ENCODE results near the gene PERM1.
A peak's percentile ranks its signal among the peaks of the same experiment; 100 is the strongest.

The PERM1 gene

DNA sequence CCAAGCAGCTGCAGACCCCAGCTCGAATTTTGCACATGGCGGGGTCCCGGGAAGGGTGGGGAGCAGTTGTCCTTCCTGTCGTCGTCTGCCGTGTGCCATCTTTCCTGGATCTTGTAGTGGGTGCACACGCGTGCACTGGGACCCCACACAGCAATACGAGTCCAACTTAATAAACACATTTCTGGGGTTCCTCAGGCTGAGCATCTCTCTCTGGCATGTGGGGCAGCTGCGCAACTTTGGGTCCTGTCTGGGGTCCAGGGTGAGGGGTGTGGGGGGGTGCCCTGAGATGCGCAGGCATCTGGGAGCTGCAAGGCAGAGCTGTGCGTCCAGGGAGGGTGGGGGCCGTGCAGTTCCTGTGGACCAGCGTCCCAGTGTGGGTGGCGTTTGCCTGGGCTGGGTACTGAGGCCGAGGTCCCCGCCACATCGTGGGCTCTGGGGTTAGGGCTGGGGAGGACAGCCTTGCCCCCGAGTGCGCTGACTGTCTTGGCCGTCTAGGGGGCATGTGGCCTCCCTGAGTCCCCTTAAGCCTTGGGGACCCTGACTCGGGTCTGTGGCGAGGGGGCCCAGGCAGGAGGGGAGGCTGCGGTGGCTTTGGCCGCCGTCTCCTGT lies 16.3 kb downstream of the PERM1 start:
- no peak for DNase-seq (ENCODE audit: low read depth)

DNA sequence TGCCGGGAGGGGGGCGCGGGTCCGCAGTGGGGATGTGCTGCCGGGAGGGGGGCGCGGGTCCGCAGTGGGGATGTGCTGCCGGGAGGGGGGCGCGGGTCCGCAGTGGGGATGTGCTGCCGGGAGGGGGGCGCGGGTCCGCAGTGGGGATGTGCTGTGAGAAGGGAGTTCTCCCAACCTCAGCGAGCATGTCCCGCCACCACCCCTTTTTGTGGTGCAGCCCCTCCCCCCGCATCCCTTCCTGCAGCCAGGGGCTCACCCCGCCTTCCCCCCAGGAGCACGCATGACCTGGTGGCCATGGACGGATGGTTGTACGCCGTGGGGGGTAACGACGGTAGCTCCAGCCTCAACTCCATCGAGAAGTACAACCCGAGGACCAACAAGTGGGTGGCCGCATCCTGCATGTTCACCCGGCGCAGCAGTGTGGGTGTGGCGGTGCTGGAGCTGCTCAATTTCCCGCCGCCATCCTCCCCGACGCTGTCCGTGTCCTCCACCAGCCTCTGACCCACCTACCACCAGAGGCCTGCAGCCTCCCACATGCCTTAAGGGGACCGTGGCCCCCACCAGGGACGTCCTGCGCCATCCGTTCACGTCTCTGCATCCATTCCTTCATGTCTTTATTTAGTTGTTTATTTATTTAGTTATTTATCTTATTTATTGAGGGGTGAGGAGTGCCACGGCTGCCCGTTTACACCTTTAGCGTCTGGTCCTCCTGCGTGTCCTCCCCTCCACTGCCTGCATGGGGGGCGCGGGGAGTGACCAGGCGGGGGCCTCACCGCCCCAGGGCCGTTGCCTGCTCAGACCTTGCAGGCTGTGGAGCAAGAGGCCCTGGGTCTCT lies 17.0 kb downstream of the PERM1 start:
- DNase-seq (ENCODE audit: low read depth), result no peak

DNA sequence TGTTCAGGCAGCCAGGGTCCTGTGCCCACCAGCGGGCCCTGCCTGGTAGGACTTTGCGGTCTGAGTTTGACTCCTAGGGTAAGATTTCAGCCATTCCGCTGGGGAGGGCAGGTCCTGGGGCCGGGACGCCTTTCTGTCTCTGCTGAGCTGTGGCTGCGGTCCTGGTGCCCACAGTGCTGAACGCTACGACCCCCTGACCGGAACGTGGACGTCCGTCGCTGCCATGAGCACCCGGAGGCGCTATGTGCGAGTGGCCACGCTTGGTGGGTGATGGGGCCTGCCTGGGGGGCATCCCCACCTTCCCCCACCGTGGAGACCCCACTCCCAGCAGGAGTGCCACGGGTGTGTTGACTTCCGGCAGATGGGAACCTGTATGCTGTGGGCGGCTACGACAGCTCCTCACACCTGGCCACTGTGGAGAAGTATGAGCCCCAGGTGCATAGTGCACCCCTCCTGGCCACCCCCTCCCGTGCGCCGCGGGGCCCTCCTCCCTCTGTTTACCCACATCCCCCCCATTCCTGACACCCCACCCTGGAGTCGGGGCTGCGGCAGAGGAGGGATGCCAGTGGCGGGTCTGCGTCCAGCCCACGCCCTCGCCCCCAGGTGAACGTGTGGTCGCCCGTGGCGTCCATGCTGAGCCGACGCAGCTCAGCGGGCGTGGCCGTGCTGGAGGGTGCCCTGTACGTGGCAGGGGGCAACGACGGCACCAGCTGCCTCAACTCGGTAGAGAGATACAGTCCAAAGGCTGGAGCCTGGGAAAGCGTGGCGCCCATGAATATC lies 18.0 kb downstream of the PERM1 start:
- DNase-seq (ENCODE audit: low read depth), result no peak

DNA sequence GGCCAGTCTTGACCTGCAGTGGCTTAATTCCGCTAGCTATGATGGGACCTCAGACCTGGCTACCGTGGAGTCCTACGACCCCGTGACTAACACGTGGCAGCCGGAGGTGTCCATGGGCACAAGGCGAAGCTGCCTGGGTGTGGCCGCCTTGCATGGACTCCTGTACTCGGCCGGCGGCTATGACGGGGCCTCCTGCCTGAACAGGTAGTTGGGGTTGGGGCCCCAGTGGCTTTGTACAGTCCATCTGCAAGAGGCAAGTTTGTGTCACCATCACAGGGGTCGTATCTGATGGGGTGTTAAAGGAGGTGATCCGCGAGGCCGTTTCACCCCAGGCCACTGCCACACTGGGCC lies 18.6 kb downstream of the PERM1 start:
- DNase-seq (ENCODE audit: low read depth), result no peak

DNA sequence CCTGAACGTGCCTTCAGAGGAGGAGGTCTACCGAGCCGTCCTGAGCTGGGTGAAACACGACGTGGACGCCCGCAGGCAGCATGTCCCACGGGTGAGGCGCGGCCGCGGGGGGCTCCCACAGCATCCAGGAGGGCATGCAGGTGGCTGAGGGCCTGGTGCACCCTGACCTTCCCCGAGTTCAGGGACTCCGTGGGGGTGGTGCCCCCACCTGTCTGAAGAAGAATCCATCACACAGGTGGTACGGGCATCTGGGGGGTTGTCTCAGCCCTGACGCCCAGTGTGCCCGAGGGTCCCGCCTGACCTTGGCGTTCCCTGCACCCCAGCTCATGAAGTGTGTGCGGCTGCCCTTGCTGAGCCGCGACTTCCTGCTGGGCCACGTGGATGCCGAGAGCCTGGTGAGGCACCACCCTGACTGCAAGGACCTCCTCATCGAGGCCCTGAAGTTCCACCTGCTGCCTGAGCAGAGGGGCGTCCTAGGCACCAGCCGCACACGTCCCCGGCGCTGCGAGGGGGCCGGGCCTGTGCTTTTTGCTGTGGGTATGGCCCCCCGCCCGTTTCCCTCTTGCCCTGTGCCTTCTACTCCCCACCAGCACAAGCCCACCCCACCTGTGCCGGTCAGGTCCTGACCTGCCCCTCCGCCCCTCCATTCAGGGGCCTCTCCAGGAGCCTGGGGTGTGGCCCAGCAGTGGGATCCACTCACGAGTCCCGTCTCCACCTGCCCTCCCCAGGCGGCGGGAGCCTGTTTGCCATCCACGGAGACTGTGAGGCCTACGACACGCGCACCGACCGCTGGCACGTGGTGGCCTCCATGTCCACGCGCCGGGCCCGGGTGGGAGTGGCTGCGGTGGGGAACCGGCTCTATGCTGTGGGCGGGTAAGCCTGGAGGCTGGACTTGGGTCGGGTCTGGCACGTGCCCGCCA lies 19.3 kb downstream of the PERM1 start:
- no peak for DNase-seq (ENCODE audit: low read depth)

DNA sequence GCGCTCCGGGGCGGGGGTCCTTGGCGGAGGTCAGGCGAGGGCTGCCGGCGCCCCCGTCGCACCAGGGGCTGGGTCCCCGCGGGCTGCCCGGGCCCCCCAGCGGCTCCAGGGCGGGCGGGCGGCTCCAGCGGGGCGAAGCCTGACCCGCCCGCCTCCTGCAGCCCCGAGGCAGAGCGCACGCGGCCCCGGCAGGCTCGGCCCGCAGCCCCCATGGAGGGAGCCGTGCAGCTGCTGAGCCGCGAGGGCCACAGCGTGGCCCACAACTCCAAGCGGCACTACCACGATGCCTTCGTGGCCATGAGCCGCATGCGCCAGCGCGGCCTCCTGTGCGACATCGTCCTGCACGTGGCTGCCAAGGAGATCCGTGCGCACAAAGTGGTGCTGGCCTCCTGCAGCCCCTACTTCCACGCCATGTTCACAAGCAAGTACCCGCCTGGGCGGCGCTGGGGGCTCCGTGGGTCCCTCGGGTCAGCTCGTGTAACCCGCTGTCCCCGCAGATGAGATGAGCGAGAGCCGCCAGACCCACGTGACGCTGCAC lies 20.7 kb downstream of the PERM1 start:
- DNase-seq (ENCODE audit: low read depth), result no peak

DNA sequence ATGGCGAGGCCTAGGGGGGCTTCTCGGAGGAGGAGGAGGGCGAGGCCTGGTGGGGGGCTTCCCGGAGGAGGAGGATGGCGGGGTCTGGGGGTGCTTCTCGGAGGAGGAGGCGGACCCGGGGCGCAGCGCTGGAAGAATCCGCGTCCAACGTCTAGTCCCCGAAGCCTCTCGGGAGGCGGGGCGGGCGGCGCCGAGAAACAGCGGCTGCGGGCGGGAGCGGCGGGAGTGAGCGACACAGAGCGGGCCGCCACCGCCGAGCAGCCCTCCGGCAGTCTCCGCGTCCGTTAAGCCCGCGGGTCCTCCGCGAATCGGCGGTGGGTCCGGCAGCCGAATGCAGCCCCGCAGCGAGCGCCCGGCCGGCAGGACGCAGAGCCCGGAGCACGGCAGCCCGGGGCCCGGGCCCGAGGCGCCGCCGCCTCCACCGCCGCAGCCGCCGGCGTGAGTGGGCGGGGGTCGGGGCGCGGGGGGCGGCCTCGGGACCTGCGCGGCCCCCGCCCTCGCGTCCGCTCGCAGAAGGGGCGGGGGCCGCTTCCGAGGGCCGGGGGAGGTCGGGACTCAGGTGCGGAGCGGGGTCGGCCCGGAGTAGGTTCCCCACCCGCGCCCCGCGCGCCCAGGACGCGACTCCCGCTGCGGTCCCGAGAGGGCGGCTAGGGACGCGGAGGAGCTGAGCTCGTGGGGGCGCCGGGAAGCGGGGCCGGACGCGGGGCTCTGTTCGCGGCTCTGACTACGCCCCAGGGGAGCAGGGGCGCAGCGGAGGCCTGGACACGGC lies 21.3 kb downstream of the PERM1 start, which contains the start of gene KLHL17:
Gene KLHL17, plus strand, starts transcription at position 222 of the 769 bp plus-strand sequence. Its CDS starts 110 bp downstream, at position 332.
- peak; percentile 57 for DNase-seq (ENCODE audit: low read depth)

DNA sequence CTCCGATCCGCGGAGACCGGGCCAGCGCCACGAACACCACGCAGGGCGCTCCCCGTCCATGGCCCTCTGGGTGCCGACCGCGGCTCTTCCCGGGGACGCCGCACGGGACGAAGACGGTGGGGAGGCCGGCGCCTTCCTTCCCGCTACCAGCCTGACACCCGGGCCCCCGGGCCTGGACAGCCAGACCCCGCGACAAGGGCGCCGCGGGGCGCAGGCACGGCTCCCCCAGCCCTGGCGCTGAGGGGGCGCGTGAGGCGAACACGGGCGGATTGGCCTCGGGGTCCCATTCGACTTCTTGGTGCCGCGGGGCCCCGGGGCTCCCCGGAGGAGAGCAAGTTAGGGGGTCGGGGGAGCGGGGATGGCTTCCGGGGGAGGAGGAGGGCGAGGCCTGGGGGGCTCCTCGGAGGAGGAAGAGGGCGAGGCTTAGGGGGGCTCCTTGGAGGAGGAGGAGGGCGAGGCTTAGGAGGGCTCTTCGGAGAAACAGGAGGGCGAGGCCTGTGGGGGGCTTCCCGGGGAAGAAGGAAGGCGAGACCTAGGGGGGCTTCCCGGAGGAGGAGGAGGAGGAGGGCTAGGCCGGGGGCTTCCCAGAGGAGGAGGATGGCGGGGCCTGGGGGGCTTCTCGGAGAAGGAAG lies 22.0 kb downstream of the PERM1 start:
- no peak for DNase-seq (ENCODE audit: low read depth)

DNA sequence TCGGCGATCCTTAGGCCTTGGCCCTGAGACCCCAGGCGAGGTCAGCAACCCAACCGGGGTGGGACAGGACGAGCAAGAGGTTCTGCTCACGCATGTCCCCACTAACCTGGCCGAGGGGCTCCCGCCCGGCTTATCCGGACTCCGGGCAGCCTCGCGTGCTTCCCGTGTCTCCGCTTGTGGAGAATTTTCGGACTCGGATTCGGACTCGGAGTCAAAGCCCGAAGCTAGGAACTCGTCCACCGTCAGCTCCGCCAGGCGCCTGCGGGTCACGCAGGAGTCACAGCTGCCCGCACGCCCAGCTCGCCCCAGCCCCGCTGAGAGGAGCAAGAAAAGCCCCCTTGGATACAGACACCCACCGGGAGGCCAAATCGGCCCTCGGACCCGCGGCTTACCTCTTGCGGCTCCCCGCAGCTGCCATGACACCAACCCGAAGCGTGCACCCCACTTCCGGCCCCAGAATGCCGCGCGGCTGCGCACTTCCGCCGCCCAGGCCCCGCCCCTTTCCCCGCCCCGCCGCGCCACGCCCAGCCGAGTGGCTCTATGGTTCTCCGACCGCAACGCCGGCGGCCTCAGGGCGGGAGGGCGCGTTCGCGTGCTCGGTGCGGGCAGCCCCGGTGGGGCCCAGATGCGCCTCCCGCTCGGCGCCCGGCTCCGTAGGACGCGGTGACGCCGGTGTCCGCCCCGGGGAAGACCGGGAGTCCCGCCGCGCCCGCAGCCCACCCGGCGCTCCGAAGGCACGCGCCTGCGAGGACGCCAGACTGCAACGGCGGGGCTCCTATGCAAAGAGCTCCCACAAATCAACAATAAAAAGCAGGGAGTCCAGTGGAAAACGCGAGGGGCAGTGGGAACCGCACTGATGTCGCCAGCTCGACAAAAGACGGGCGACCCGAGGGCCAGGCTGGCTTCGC lies 22.8 kb downstream of the PERM1 start, which contains the start of gene NOC2L:
Gene NOC2L, minus strand, starts transcription at position 434 of the 908 bp plus-strand sequence. Its CDS starts 16 bp downstream, at position 418.
- peak; percentile 94 for DNase-seq (ENCODE audit: low read depth)

DNA sequence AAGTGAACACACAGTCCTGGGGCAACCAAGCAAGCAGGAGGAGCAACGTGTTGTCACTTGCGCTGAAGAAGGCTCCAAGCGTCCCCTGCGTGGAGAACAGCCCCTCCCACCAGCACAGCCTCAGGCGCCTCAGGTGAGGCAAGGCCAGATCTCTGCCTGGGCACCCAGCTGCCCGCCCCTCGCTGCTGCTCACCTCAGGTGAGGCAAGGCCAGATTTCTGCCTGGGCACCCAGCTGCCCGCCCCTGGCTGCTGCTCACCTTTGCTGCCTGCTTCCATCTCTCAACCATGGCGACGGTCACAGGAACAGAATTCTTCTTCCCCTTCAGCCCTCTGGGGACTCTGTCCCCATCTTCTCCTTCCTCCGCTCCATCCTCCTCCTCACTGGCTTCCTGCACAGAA lies 25.3 kb downstream of the PERM1 start:
- DNase-seq (ENCODE audit: low read depth), result no peak

DNA sequence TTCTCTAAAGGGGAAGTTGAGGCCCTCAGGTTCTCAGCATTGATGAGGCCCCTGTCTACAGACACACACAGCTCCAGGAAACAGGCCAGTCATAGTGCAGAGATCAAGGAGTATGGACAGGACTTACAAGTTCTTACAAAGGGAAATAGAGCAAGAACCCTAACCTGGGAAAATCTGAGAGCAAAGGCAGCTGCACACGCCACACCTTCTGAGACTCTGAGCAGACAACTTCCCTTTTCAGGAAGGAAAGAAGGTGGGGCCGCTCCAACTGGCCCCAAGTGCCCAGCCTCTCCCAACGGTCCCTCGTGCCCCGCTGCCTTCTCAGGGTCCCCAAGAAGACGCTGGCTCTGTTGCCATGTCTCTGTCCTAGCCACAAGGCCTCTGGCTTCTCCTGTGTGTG lies 26.4 kb downstream of the PERM1 start:
- DNase-seq (ENCODE audit: low read depth), result no peak

DNA sequence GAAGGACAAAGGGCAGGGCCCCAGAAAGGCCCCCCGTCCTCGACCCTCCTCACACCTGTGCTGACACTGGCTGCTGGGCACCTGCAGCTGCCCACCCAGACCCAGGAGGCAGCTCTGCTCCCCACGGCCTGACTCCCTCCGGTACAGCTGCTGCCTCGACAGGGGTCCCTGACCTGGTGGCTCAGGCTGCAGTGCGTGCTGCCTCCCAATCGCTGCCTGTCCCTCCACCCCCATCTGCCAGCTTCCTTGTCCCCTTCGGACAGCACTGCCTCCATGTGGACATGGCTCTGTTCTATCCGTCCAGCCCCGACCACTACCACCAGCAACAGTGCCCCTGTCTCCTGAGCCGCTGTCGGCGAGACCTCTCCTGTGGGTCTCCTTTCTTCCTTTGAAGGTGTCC lies 27.0 kb downstream of the PERM1 start:
- no peak for DNase-seq (ENCODE audit: low read depth)

DNA sequence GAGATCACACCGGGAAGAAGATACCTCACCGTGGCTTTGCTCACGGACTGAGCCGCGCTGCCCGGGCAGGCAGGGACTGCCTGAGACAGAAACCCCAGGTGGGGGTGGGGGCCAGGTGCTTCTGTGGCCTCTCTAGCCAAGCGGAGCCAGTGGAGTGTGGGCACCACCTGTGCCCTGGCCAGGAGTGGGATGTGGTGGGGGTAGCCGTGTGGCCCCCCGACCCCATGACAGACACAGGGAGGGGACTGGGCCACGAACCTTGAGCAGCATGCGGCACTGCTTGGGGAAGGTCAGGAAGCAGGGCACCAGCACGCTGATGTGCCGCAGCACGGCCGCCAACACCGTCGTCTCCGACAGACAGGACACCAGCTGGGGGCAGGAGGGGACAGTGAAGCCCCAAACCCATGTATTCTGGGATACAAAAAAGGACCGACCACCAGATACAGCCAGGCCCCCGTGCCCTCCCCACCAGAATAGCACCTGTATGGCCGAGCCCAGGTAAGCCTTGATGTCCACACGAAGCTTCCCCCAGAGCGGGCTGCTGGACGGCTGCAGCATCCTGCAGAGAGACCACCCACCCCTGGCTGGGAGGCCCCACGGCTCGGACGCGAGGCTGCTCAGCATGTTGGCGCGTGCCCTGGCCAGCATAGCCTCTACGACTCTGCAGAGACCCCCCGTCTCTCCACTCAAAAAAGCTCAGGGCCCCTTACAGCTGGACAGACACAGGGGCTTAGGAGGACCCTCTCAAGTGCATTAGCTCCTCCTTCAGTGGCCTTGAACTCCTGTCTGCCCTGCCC lies 28.2 kb downstream of the PERM1 start:
- no peak for DNase-seq (ENCODE audit: low read depth)

DNA sequence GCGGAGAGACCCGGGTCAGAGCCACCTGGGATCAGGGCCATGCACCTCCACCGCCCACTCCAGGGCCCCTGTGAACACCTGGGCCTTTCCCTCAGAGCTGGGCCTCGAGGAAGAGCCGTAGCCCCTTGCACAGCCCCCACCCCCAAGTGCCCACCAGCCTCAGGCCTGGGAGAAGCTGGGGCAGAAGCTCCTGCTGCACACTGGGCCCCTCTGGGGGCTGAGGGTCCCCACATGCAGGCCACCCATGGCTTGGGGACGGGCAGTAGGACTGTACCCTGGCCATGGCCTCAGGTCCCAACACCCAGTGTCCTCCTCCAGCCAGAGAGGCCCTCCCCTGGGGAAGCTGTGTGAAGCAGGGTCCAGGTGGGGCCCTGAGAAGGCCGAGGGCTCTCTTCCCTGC lies 29.3 kb downstream of the PERM1 start:
- no peak for DNase-seq (ENCODE audit: low read depth)

DNA sequence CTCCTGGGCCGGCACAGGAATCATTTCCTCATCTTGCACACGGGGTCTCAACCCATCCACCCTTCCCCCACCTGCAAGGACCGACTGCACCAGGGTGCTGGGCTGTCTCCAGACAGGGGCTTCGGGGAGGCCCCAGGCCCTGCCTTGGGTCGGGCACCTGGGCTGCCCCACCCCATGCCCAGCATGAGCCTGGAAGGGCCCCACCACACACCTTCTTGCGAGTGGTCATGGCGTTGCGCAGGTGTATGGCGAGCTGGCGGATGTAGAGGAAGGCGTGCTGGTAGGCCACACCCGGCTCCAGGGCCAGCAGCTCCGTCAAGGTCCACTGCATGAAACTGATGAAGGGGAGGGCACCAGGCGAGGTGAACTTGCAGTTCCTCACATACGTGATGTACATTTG lies 29.7 kb downstream of the PERM1 start:
- DNase-seq (ENCODE audit: low read depth), result no peak

DNA sequence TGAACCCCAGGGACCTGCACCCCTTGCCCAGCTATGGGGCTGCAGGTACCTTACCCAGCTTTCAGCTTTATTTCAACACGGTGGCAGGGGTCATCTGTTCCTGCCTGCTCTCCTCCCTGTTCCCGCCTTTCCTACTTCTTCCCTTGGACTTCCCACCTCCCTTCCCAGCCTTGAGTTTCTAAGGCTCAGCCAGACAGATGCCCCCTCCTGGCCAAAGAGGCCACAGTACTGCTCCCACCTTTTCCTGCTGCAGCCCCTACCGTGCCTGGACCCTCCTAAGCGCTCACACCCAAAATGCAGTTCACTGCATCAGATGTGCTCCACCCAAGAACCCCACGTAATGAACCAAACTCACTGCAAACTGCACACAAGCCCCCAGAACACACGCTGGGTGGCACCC lies 30.5 kb downstream of the PERM1 start:
- no peak for DNase-seq (ENCODE audit: low read depth)

DNA sequence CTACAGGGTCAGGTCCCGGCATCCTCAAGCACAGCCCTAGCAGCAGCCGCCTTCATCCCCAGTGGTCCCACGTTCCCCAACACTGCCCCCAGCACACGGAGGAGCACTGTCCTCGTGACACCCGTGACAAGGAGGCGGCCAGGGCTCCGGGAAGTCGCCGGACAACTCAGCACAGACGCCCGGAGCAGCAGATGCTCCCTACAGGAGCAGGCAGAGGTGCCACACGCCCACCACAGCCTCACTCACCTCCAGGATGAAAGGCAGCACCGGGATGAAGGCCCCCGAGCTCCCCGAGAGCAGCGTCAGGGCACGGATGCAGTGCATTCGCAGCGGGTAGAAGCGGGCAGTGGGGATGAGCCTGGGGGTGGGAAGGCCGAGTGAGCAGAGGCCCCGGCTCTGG lies 31.0 kb downstream of the PERM1 start:
- no peak for DNase-seq (ENCODE audit: low read depth)

DNA sequence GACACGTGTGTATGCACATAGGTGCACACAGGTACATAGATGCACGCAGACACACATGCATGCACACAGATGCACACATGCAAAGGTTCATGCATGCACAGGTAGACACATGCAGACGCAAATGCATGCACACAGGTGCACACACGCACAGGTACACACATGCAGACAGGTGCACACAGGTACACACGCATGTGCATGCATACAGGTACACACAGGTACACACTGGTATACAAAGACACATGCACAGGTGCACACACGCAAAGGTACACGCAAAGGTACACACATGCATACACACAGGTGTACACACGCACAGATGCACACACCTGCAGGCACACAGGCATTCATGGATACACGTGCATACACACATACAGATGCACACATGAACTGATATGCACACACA lies 31.6 kb downstream of the PERM1 start:
- DNase-seq (ENCODE audit: low read depth), result no peak
